Measurements from ENCODE around the gene CRLF1.

DNA sequence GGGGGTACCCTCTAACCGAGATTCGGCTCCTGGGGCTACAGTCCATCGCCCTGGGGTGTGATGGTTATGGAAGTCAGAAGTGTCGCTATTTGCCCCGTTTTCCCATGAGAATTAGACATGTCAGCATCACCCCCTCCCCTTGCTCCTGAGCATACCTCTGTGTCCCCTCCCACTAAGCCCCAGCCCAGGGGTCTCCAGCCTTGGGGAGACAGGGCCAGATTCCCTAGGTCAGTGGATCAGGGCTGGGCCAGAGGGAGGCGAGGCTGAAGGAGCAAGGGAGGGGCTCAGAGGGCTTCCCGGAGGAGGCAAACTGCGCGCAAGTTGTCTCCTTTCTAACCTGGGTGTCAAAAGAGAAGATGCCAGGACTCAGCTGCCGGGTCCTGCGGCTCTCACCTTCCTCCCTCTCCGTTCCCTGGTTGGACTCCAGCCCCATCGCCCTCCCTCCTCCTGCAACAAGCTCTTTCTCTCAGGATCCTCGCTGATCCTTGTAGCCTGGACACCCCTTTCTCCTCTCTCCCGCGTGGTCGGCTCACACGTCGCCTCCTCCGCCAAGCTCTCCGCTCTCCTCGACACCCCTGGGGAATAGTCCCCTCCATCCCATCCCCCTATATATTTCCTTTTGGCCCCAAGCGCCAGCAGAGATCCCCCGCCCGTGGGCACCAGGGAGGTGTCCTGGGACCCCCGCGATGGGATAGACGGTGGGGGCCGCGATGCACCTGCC, 5.6 kb upstream of the CRLF1 start:
- TF ChIP-seq, protein P1, sequence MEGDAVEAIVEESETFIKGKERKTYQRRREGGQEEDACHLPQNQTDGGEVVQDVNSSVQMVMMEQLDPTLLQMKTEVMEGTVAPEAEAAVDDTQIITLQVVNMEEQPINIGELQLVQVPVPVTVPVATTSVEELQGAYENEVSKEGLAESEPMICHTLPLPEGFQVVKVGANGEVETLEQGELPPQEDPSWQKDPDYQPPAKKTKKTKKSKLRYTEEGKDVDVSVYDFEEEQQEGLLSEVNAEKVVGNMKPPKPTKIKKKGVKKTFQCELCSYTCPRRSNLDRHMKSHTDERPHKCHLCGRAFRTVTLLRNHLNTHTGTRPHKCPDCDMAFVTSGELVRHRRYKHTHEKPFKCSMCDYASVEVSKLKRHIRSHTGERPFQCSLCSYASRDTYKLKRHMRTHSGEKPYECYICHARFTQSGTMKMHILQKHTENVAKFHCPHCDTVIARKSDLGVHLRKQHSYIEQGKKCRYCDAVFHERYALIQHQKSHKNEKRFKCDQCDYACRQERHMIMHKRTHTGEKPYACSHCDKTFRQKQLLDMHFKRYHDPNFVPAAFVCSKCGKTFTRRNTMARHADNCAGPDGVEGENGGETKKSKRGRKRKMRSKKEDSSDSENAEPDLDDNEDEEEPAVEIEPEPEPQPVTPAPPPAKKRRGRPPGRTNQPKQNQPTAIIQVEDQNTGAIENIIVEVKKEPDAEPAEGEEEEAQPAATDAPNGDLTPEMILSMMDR (IDR thresholded peaks at IDR 0.05; ENCODE audit: low read length), result no peak
- TF ChIP-seq EZH2phosphoT487 (IDR thresholded peaks at IDR 0.05; ENCODE audit: low read length), result no peak
- no peak for TF ChIP-seq EZH2 (optimal IDR thresholded peaks at IDR 0.05; ENCODE audit: low read depth, low read length)
